Heart left ventricle (tissue), 16 donors: Measurements from ENCODE around the gene GRB2. TPM values are rescaled to one million over a fixed set of nuclear protein-coding genes. Genes with fewer than 3 reads are reported as not detected.
"Not testable (repeated sequence)": the region's sequence is repeated elsewhere in the genome, so short reads cannot be mapped to it uniquely, and the experiment has no call there.

Experiments used
- ATAC-seq, 4 donors: fragments of 200-7000 bp; cut with Tn5 transposase; one replicate each; pipeline ENCODE4 v1.9.1; 2020 to 2022; ENCODE audit warnings: moderate library complexity in 4 of 4, mild to moderate bottlenecking in 3 of 4, moderate number of reproducible peaks in 1 of 4
- DNase-seq, 5 donors: peaks; one replicate each; pipeline ENCODE4 v3.0.0-alpha.2; 2020
- H3K27ac ChIP-seq, 12 donors: fragments of 200-600 bp; sonication (generic) in 4 of 12; one replicate each; pipeline versions ENCODE4 v1.5.0 to v1.8.0; 2016 to 2022; ENCODE audit warnings: mild to moderate bottlenecking in 2 of 12
- H3K27me3 ChIP-seq, 9 donors: fragments of 200-600 bp; sonication (generic) in 2 of 9; one replicate each; pipeline versions ENCODE4 v1.5.1 to v1.8.0; 2016 to 2022; ENCODE audit warnings: mild to moderate bottlenecking in 3 of 9
- H3K36me3 ChIP-seq, 9 donors: fragments of 200-600 bp; sonication (generic) in 2 of 9; one replicate each; pipeline versions ENCODE4 v1.5.0 to v1.8.0; 2018 to 2022; ENCODE audit warnings: mild to moderate bottlenecking in 2 of 9
- H3K4me1 ChIP-seq, 12 donors: fragments of 200-600 bp; sonication (generic) in 4 of 12; one replicate each; pipeline versions ENCODE4 v1.5.0 to v1.8.0; 2016 to 2022; ENCODE audit warnings: mild to moderate bottlenecking in 3 of 12
- H3K4me3 ChIP-seq, 12 donors: fragments of 200-600 bp; sonication (generic) in 4 of 12; one replicate each; pipeline versions ENCODE4 v1.5.0 to v1.8.0; 2017 to 2022; ENCODE audit warnings: mild to moderate bottlenecking in 9 of 12, moderate library complexity in 4 of 12
- H3K9me3 ChIP-seq, 12 donors: fragments of 200-600 bp; sonication (generic) in 4 of 12; one replicate each; pipeline versions ENCODE4 v1.5.0 to v1.8.0; 2016 to 2022; ENCODE audit warnings: mild to moderate bottlenecking in 1 of 12
- POLR2A ChIP-seq, 2 donors: fragments of 450-650 bp; IDR thresholded peaks; one replicate each; pipeline ENCODE4 v1.6.1; 2017; ENCODE audit warnings: antibody characterized with exemption in 2 of 2, mild to moderate bottlenecking in 2 of 2, moderate library complexity in 2 of 2
- WGBS, 4 donors: extraction: QIAGEN DNeasy Blood & Tissue Kit in 2 of 4; methylation state at CpG; one replicate each; pipeline versions ENCODE4 v1.1.5 to v1.1.7; 2013 to 2018; 5-methylcytosine and 5-hydroxymethylcytosine counted together
- intact Hi-C, 10 donors: fragments of 100-400 bp; cut with DNase I; formaldehyde crosslinking; loops; one replicate each; pipeline versions ENCODE4 v1.11.1 to v1.14.2; 2022
- long read RNA-seq, 3 donors: library from polyadenylated mRNA; unstranded; transcript quantifications; one replicate each; pipeline ENCODE4 v2.0.0, GENCODE V29; 2020 to 2021
- polyA plus RNA-seq, 2 donors: library from polyadenylated mRNA; stranded (reverse); fragments of 200-250 nt; gene quantifications; one replicate each; pipeline ENCODE4 v1.2.3, GENCODE V29; 2013
- total RNA-seq, 9 donors: library from RNA; depleted of rRNA in 2 of 9; stranded (reverse); fragments of >200 nt in 2 of 9; fragmentation: NEBNext Ultra II Directional in 3 of 9; extraction: Animal tissue kit (Norgen Biotek cat#: 25700) in 3 of 9; gene quantifications; one replicate each; pipeline versions ENCODE4 v1.1.0 to v1.2.4, GENCODE V29; 2016 to 2023
- TF ChIP-seq, protein P1 (sequence below), 12 donors: fragments of 200-600 bp; sonication (generic) in 4 of 12; IDR thresholded peaks; one replicate each; pipeline versions ENCODE4 v1.5.0 to v1.8.0; 2018 to 2022; ENCODE audit warnings: antibody characterized with exemption in 12 of 12, mild to moderate bottlenecking in 5 of 12
- donor health status: ischemic (EF 13 %, LVEDD 7.1; RV severe dilation, severe dysfunction).
- donor health status: healthy with polysubstance abuse.
- donor health status: DM: no; HTN: yes; CAD: no.
- donor health status: DM: no; HTN: no; CAD: no.
- donor health status: ischemic (EF 25% LVEDD 6.9; RV normal size, moderate dysfunction).
- donor health status: ischemic (EF 25% LVEDD 5.7; RV mildly dilated, moderate dysfunction).
- donor health status: healthy.
- donor health status: DM: yes; HTN: yes; CAD: no.
- donor health status: ischemic (EF 35%, LVEDD 5.7; RV mildly dilated, moderate dysfunction).
- donor health status: nonischemic (EF 11% LVEDD 7.7; RV severe dilation, severe dysfunction).
- donor health status: DM: yes; HTN: yes; CAD: no.
- donor health status: PGD.
- donor health status: ischemic (EF 29% LVEDD 5.4; RV normal size, mild dysfunction).
- donor health status: nonischemic (EF 23%, LVEDD 6.1; RV moderate dilation, normal function).

Gene GRB2
- 100 to 1,000 TPM in 2 of 9 donors, 10 to 100 TPM in 7; 37.2 to 145 (median 67.7) TPM for total RNA-seq
- 10 to 100 TPM; 24.5 to 68.2 TPM for polyA plus RNA-seq
- long read RNA-seq, donor 1, transcript GRB2-202 (6 exons, 3,248 nt): major isoform, 54 of 82 reads
- long read RNA-seq, donor 1, partial matches to known transcripts: 6 of 82 reads
- long read RNA-seq, donor 1, other reads (novel, unspliced or antisense): 19 of 82 reads
- long read RNA-seq, donor 2, transcript GRB2-205 (5 exons, 3,182 nt): minor isoform, 50 of 310 reads
- long read RNA-seq, donor 2, transcript GRB2-202 (6 exons, 3,248 nt): major isoform, 215 of 310 reads
- long read RNA-seq, donor 2, partial matches to known transcripts: 7 of 310 reads
- long read RNA-seq, donor 2, other reads (novel, unspliced or antisense): 37 of 310 reads
- long read RNA-seq, donor 3, transcript GRB2-202 (6 exons, 3,248 nt): major isoform, 79 of 136 reads
- long read RNA-seq, donor 3, transcript GRB2-205 (5 exons, 3,182 nt): minor isoform, 21 of 136 reads
- long read RNA-seq, donor 3, partial matches to known transcripts: 13 of 136 reads
- long read RNA-seq, donor 3, other reads (novel, unspliced or antisense): 23 of 136 reads

DNA sequence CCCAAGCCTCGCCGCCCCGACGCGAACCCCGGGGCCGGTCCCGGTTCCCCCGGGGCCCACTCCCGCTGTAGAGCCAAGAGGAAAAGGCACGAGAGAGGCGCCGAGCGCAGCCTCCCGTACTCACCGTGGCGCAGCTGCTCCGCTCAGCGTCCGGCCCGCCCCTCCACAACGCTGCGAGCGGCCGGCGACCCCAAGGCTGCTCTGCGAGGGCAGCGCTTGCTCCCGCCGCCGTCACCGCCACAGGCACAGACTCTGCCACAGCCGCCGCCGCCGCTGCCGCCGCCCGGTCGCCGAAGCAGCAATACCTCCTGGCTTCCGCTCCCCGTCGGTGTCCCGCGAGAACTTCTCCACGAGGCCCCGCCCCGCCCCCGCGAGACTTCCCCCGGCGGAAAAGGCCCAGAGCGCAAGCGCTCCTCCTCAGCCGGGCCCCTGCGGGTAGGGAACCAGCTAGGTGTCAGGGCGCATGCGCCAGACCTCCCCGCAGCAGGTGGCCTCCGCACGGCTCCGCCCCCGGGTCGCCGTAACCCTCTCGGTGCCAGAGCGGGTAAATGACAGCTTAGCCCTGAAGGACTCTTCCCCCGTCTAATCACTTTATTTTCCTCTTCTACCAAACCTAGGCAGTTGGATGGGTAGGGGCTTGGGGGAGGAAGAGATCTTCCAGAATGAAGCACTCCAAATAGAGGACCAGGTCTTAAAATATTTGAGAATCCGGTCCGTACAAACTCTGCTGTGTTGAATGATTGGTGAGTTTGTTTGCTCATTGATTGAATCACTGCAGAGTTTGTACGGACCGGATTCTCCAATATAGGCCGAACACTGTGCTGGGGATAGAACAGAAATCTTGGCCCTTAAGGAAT lies at the start of gene GRB2:
Gene GRB2, minus strand, starts transcription at position 314 of the 857 bp plus-strand sequence. CDS start 12,050 bp downstream, outside the sequence.
- peak within 1 kb of the TSS; percentile 70 to 99 (median 93) for H3K27ac ChIP-seq
- peak within 1 kb of the TSS; percentile 67 to 100 (median 96) for H3K4me3 ChIP-seq
- 0 to 2% (median 1%) methylated on average over 23 to 74 of the region's 74 CpGs for WGBS, 4 donors
- TF ChIP-seq, protein P1, sequence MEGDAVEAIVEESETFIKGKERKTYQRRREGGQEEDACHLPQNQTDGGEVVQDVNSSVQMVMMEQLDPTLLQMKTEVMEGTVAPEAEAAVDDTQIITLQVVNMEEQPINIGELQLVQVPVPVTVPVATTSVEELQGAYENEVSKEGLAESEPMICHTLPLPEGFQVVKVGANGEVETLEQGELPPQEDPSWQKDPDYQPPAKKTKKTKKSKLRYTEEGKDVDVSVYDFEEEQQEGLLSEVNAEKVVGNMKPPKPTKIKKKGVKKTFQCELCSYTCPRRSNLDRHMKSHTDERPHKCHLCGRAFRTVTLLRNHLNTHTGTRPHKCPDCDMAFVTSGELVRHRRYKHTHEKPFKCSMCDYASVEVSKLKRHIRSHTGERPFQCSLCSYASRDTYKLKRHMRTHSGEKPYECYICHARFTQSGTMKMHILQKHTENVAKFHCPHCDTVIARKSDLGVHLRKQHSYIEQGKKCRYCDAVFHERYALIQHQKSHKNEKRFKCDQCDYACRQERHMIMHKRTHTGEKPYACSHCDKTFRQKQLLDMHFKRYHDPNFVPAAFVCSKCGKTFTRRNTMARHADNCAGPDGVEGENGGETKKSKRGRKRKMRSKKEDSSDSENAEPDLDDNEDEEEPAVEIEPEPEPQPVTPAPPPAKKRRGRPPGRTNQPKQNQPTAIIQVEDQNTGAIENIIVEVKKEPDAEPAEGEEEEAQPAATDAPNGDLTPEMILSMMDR (IDR thresholded peaks at IDR 0.05): peak in 1 of 12 donors; percentile 19
- peak in 1 of 2 donors; percentile 90 for TF ChIP-seq POLR2A (IDR thresholded peaks at IDR 0.05)
- ATAC-seq (peak; percentile 98 to 99 (median 98)), DNase-seq (peak; percentile 99 to 100 (median 99))
- H3K27me3 ChIP-seq: no peaks in the 10 kb centered on the region
- H3K9me3 ChIP-seq: no peaks in the 10 kb centered on the region
- intact Hi-C loops: loop anchor here in 8 of 10 donors (1.0 to 10.0 kb wide), 4 partner anchors 82 to 293 kb away; partner anchors contain the start of gene SLC25A19 (in 1 of the 8)
- H3K36me3 ChIP-seq: peaks cover 0 to 3% (median 0%) of the 10 kb centered on the region in 9 donors
- peaks cover 2 to 45% (median 26%) of the 10 kb centered on the region in 12 donors for H3K4me1 ChIP-seq

DNA sequence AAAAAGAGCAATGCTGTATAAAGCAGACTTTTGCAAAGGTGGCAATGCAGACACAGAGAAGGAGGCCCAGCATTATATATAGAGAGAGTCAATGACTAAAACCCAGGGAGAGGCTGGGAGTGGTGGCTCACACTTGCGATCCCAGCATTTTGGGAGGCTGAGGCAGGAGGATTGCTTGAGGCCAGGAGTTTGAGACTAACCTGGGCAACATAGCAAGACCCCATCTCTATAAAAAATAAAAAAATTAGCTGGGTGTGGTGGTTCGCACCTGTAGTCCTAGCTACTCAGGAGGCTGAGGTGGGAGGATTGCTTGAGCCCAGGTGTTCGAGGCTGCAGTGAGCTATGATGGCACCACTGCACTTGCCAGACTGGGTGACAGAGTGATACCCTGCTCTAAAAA lies 49.2 kb upstream of the GRB2 start:
- H3K4me3 ChIP-seq, DNase-seq, H3K36me3 ChIP-seq, H3K9me3 ChIP-seq, H3K27ac ChIP-seq, H3K27me3 ChIP-seq, ATAC-seq: not testable (repeated sequence)
- intact Hi-C loops: loop anchor here in 4 of 10 donors (5.0 to 10.0 kb wide), 4 partner anchors 48 to 63 kb away; partner anchors contain the start of genes CASKIN2 (in 3 of the 4) and TSEN54 (in 3 of the 4)
- peaks cover 0 to 35% (median 20%) of the 10 kb centered on the region in 12 donors for H3K4me1 ChIP-seq
- 97 to 99% (median 97%) methylated on average over 3 of the region's 3 CpGs for WGBS, 4 donors

DNA sequence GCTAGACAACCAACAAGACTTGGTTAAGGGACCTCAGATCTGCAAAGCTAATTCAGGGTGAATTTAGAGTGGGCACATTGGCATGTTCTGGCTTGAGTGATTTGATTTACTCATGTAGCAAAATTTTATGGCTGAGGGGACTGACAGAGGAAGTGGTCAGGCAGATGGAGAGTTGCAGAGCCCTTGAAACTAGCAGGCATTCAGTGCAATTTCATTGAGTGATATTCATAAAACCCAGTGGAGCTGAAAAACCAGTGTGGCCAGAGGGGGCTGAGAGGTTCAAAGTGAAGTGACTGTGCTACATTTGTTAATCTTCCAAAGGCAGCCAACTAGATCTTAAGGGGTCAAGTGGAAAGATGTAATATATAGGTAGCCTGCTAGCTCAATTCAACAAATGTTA lies 48.7 kb upstream of the GRB2 start:
- ATAC-seq: no peak
- intact Hi-C loops: loop anchor here in 1 of 10 donors (10.0 kb wide), 1 partner anchor 61 kb away; the partner anchor contains the start of genes CASKIN2 and TSEN54

DNA sequence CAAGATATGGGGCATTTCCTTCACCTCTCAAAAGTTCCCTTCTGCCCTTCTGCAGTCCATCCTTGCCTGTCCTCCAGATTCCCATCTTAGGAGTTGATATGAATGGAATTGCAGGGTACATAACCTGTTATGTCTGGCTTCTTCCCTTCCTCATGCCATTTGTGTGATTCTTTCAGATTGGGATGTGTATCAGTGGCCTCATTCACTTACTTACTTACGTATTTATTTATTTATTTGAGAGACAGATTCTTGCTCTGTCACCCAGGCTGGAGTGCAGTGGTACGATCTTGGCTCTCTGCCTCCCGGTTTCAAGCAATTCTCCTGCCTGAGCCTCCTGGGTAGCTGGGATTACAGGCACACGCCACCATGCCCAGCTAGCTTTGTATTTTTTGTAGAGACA lies 44.8 kb upstream of the GRB2 start:
- no peak for TF ChIP-seq POLR2A (IDR thresholded peaks at IDR 0.05)
- TF ChIP-seq, protein P1 (IDR thresholded peaks at IDR 0.05): no peak
- Histone ChIP-seq H3K4me3 (no peak overlapping the region), H3K27ac (no peak overlapping the region), H3K36me3 (no peaks in the 10 kb centered on the region), H3K27me3 (no peaks in the 10 kb centered on the region), H3K4me1 (peaks cover 0 to 2% (median 0%) of the 10 kb centered on the region in 12 donors), H3K9me3 (no peaks in the 10 kb centered on the region)
- no peak for DNase-seq
- intact Hi-C loops: loop anchor here in 1 of 10 donors (10.0 kb wide), 1 partner anchor 65 kb away; the partner anchor contains the start of genes CASKIN2 and TSEN54
- no peak for ATAC-seq
- WGBS, 4 donors: 87 to 90% (median 89%) methylated on average over 4 of the region's 4 CpGs

More for the DNA sequence above, 48.7 kb upstream of the GRB2 start:
- no peaks in the 10 kb centered on the region for H3K9me3 ChIP-seq
- no peak overlapping the region for H3K27ac ChIP-seq
- no peak overlapping the region for H3K4me3 ChIP-seq
- DNase-seq: no peak
- H3K4me1 ChIP-seq: peaks cover 0 to 30% (median 16%) of the 10 kb centered on the region in 12 donors
- TF ChIP-seq, protein P1 (IDR thresholded peaks at IDR 0.05): no peak
- TF ChIP-seq POLR2A (IDR thresholded peaks at IDR 0.05): no peak
- H3K36me3 ChIP-seq: no peaks in the 10 kb centered on the region
- H3K27me3 ChIP-seq: no peaks in the 10 kb centered on the region
